Lung (tissue), 12 donors: ENCODE results near the gene ADD3. TPM values are rescaled to one million over a fixed set of nuclear protein-coding genes. Genes with fewer than 3 reads are reported as not detected.
A peak's percentile ranks its signal among the peaks of the same experiment; 100 is the strongest.

Source experiments
- ATAC-seq: fragments of 200-7000 bp; cut with Tn5 transposase; one replicate; pipeline ENCODE4 v1.9.1; 2020; ENCODE audit warnings: moderate number of reproducible peaks; ENCODE audit not compliant: insufficient read depth, low FRiP score
- DNase-seq, 3 donors: peaks; one replicate each; pipeline ENCODE4 v3.0.0-alpha.2; 2013 to 2017
- H3K27ac ChIP-seq, 2 donors: one replicate each; pipeline ENCODE4 v1.5.1; 2013; ENCODE audit warnings: mild to moderate bottlenecking in 2 of 2, moderate library complexity in 2 of 2, control low read depth in 1 of 2, inconsistent platforms in 1 of 2, low read depth in 1 of 2, low read length in 1 of 2
- H3K27me3 ChIP-seq, 3 donors: one replicate each; pipeline ENCODE4 v1.5.1; 2013; ENCODE audit warnings: low read length in 2 of 3; ENCODE audit not compliant: control insufficient read depth in 3 of 3, insufficient read depth in 3 of 3
- H3K36me3 ChIP-seq, 4 donors: one replicate each; pipeline ENCODE4 v1.5.1; 2013; ENCODE audit warnings: low read length in 4 of 4, mild to moderate bottlenecking in 1 of 4, moderate library complexity in 1 of 4; ENCODE audit not compliant: control insufficient read depth in 4 of 4, insufficient read depth in 4 of 4
- H3K4me1 ChIP-seq, 5 donors: one replicate each; pipeline ENCODE4 v1.5.1; 2013; ENCODE audit warnings: low read length in 5 of 5, mild to moderate bottlenecking in 2 of 5, moderate library complexity in 1 of 5; ENCODE audit not compliant: control insufficient read depth in 5 of 5, insufficient read depth in 5 of 5
- H3K4me3 ChIP-seq: one replicate; pipeline ENCODE4 v1.5.1; 2013; ENCODE audit warnings: mild to moderate bottlenecking, control low read depth, moderate library complexity
- H3K9ac ChIP-seq, 2 donors: one replicate each; pipeline ENCODE4 v1.5.1; 2013; ENCODE audit warnings: low read length in 2 of 2, control low read depth in 1 of 2; ENCODE audit not compliant: insufficient read depth in 1 of 2
- H3K9me3 ChIP-seq, 4 donors: one replicate each; pipeline ENCODE4 v1.5.1; 2013; ENCODE audit warnings: low read length in 3 of 4, mild to moderate bottlenecking in 1 of 4, moderate library complexity in 1 of 4; ENCODE audit not compliant: control insufficient read depth in 4 of 4, insufficient read depth in 3 of 4
- CTCF ChIP-seq: IDR thresholded peaks from 2 replicates; pipeline ENCODE4 v1.5.1; 2012; ENCODE audit warnings: mild to moderate bottlenecking; ENCODE audit errors: control extremely low read depth, extremely low read depth
- WGBS, 2 donors: extraction: QIAGEN DNeasy Blood & Tissue Kit; methylation state at CpG; one replicate each; pipeline ENCODE4 v1.1.7; 2013; 5-methylcytosine and 5-hydroxymethylcytosine counted together
- polyA plus RNA-seq, 2 donors: library from polyadenylated mRNA; stranded (reverse); fragments of 200-250 nt; gene quantifications; one replicate each; pipeline ENCODE4 v1.2.1, GENCODE V29; 2013
- total RNA-seq, 2 donors: library from RNA; depleted of rRNA in 1 of 2; stranded (reverse); fragments of >200 nt in 1 of 2; gene quantifications; one replicate each; pipeline ENCODE4 v1.2.1, GENCODE V29; 2014 to 2021
- donor health status: control.
- donor health status: control.
- donor health status: Bipolar disorder and iron deficiency.
- donor health status: healthy.
- donor health status: DM: yes; HTN: yes; CAD: no.

ADD3 gene
- total and polyA plus RNA-seq, 4 donors, result 22.0 to 289 (median 56.1) TPM

GRCh38 chr10:109998513-109998912 lies 9.3 kb upstream of the ADD3 start:
- TF ChIP-seq CTCF, result no peak
- no peaks in the 10 kb centered on the region for H3K27me3 ChIP-seq
- H3K4me1 ChIP-seq, result peaks cover 1 to 17% (median 5%) of the 10 kb centered on the region in 5 donors
- no peak overlapping the region for H3K27ac ChIP-seq
- 59 to 79% methylated on average over 1 of the region's 1 CpG for WGBS, 2 donors
- no peaks in the 10 kb centered on the region for H3K9me3 ChIP-seq
- no peak overlapping the region for H3K4me3 ChIP-seq
- H3K36me3 ChIP-seq, result no peaks in the 10 kb centered on the region
- no peak overlapping the region for H3K9ac ChIP-seq
- ATAC-seq (no peak), DNase-seq (no peak)

- TF ChIP-seq CTCF, result no peak
- Histone ChIP-seq H3K27me3 (no peaks in the 10 kb centered on the region), H3K4me1 (peaks cover 0 to 19% (median 3%) of the 10 kb centered on the region in 5 donors), H3K36me3 (no peaks in the 10 kb centered on the region), H3K9ac (no peak overlapping the region), H3K9me3 (no peaks in the 10 kb centered on the region), H3K27ac (no peak overlapping the region), H3K4me3 (no peak overlapping the region)
- DNase-seq (peak in 1 of 3 donors; percentile 57), ATAC-seq (no peak)
- WGBS, 2 donors, result 77 to 84% methylated on average over 2 of the region's 2 CpGs
These were observed 4.8 kb upstream of the ADD3 start for GRCh38 chr10:110002801-110003523.

- Histone ChIP-seq H3K9me3 (no peaks in the 10 kb centered on the region), H3K9ac (no peak overlapping the region), H3K27me3 (no peaks in the 10 kb centered on the region), H3K4me3 (no peak overlapping the region), H3K27ac (no peak overlapping the region), H3K4me1 (peaks cover 0 to 19% (median 3%) of the 10 kb centered on the region in 5 donors), H3K36me3 (no peaks in the 10 kb centered on the region)
- peak in 1 of 3 donors; percentile 41 for DNase-seq
- 57 to 64% methylated on average over 4 of the region's 4 CpGs for WGBS, 2 donors
- no peak for TF ChIP-seq CTCF
- no peak for ATAC-seq
These were observed 4.3 kb upstream of the ADD3 start for GRCh38 chr10:110003524-110003885.
